PC-9 (cell line): ENCODE data around the gene COL23A1. TPM values are rescaled to one million over a fixed set of nuclear protein-coding genes. Genes with fewer than 3 reads are reported as not detected.
A peak's percentile ranks its signal among the peaks of the same experiment; 100 is the strongest.

Experiments used
- BruUV-seq: library from RNA; stranded (reverse); fragments of 400-500 nt; replicated peaks from 2 replicates; lab custom pipeline; 2021; lab: Mats Ljungman, UMichigan
- CTCF ChIA-PET: fragments of 300-600 bp; sonication (Branson Sonifier 250); formaldehyde crosslinking; loops from one replicate; lab custom pipeline; 2022; ENCODE audit warnings: antibody characterized with exemption; lab: Charles Lee
- POLR2A ChIA-PET: fragments of 300-600 bp; sonication (Branson Sonifier 250); formaldehyde crosslinking; loops from one replicate; lab custom pipeline; 2022; ENCODE audit warnings: antibody characterized with exemption; ENCODE audit not compliant: unreplicated experiment; lab: Charles Lee
- DNase-seq, 2 experiments: peaks; one replicate each; pipeline versions ENCODE4 v3.0.0 to v3.0.0-alpha.2; 2015 to 2022; ENCODE audit warnings: mixed read lengths in 1 of 2
- H2AFZ ChIP-seq: fragments of 200-600 bp; sonication (generic); 2 replicates; pipeline ENCODE4 v1.8.1; 2017; ENCODE audit warnings: antibody characterized with exemption
- H3F3A ChIP-seq: fragments of 200-600 bp; sonication (generic); 2 replicates; pipeline ENCODE4 v1.8.1; 2017; ENCODE audit warnings: antibody characterized with exemption, mild to moderate bottlenecking, low read depth; ENCODE audit not compliant: insufficient read depth
- H3K27ac ChIP-seq: fragments of 200-600 bp; sonication (generic); 2 replicates; pipeline ENCODE4 v1.6.1; 2016; ENCODE audit warnings: mixed run types
- H3K27me3 ChIP-seq: fragments of 200-600 bp; sonication (generic); 2 replicates; pipeline ENCODE4 v1.6.1; 2016; ENCODE audit warnings: low read depth, mixed run types; ENCODE audit not compliant: insufficient read depth
- H3K36me3 ChIP-seq: fragments of 200-600 bp; sonication (generic); 2 replicates; pipeline ENCODE4 v1.6.1; 2016; ENCODE audit warnings: low read depth, mixed run types
- H3K4me1 ChIP-seq: fragments of 200-600 bp; sonication (generic); replicated peaks from 2 replicates; pipeline ENCODE4 v1.6.1; 2016; ENCODE audit warnings: mixed run types; ENCODE audit not compliant: insufficient read depth
- H3K4me2 ChIP-seq: fragments of 200-600 bp; sonication (generic); 2 replicates; pipeline ENCODE4 v1.6.1; 2017; ENCODE audit warnings: mixed run types
- H3K4me3 ChIP-seq: fragments of 200-600 bp; sonication (generic); 2 replicates; pipeline ENCODE4 v1.6.1; 2016; ENCODE audit warnings: mixed run types
- H3K79me2 ChIP-seq: fragments of 200-600 bp; sonication (generic); 2 replicates; pipeline ENCODE4 v1.6.1; 2017; ENCODE audit warnings: low read depth, mixed run types
- H3K9me2 ChIP-seq: fragments of 200-600 bp; sonication (generic); 2 replicates; pipeline ENCODE4 v1.8.1; 2017; ENCODE audit warnings: mild to moderate bottlenecking; ENCODE audit not compliant: insufficient read depth
- H3K9me3 ChIP-seq: fragments of 200-600 bp; sonication (generic); 2 replicates; pipeline ENCODE4 v1.8.1; 2016; ENCODE audit warnings: low read depth; ENCODE audit not compliant: insufficient read depth
- H4K20me1 ChIP-seq: fragments of 200-600 bp; sonication (generic); 2 replicates; pipeline ENCODE4 v1.8.1; 2017; ENCODE audit not compliant: insufficient read depth
- CTCF ChIP-seq: fragments of 200-600 bp; sonication (generic); conservative IDR thresholded peaks from 2 replicates; pipeline ENCODE4 v1.6.1; 2017; ENCODE audit warnings: mixed run types, antibody characterized with exemption, mild to moderate bottlenecking, moderate library complexity
- EZH2 ChIP-seq: fragments of 200-600 bp; sonication (generic); IDR thresholded peaks from 2 replicates; pipeline ENCODE4 v1.8.0; 2017; ENCODE audit warnings: antibody characterized with exemption, low read depth
- intact Hi-C: fragments of 100-400 bp; cut with micrococcal nuclease; formaldehyde crosslinking; loops from one replicate; pipeline ENCODE4 v1.10.0; 2022; ENCODE audit not compliant: unreplicated experiment
- total RNA-seq: library from RNA; stranded (reverse); gene quantifications from 2 replicates; pipeline ENCODE4 v1.2.3, GENCODE V29; 2021

Gene COL23A1
- total RNA-seq, 1 experiment from 2014 or later, result not detected

DNA sequence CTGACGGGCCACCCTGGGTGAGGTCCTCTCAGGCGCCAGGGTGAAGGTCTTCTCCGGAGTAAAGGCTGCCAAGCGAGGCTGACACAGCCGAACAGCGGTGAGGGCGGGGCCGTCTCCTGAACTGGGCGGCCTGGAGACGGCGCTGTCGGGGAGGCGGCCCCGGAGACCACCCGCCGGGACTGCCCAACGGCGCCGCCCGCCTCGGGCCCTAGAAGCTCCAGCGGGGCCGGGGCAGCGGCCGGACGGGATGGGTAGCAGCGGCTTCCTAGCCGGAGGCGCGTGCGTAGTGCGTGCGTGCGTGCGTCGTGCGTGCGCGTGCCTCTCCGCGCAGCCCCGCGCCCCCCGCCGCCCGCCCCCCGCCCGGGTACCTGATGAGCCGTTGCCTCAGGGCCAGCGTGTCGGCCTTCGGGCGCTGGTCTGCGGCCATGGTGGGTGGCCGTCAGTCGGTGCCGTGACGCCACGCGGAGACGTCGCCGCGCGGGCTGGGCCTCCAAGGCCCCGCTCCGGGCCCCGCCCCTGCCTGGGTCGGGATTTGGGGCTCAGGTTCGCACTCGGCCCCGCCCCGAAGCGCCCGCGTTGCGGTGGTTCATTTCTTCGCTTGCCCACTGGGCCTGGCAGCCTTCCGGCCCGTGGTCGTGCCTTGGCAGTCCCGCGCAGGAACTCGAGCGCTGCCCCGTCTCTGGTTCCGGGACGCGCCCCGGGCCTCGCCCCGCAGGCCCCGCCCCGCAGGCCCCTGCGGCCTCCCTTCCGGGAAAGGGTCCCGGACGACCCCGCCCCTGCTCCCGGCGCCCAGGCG is 357.9 kb downstream of the COL23A1 start, which contains the start of gene PHYKPL:
PHYKPL (minus strand) TSS at position 679 of the 796 bp plus-strand sequence; CDS start at position 427, 252 bp downstream.
- Histone ChIP-seq H3K27me3 (no peaks in the 10 kb centered on the region), H3K27ac (peak within 1 kb of the TSS; percentile 44), H3K79me2 (peaks cover 35% of the 10 kb centered on the region), H3K4me1 (peaks cover 17% of the 10 kb centered on the region), H3K36me3 (peaks cover 17% of the 10 kb centered on the region; the same call in 1 of the 2 replicates), H4K20me1 (peaks cover 18% of the 10 kb centered on the region), H3K4me2 (peak within 1 kb of the TSS; percentile 97), H3K9me2 (no peaks in the 10 kb centered on the region), H3K4me3 (peak within 1 kb of the TSS; percentile 100), H3F3A (peaks cover 21% of the 10 kb centered on the region), H2AFZ (peak within 1 kb of the TSS; percentile 95), H3K9me3 (no peaks in the 10 kb centered on the region)
- no TSS peak for BruUV-seq
- ChIA-PET POLR2A (interaction anchor here (0.6 kb wide), 1 partner anchor 155 kb away, joined by 5 read pairs; no protein-coding TSS in a partner anchor), CTCF (interaction anchor here (0.6 kb wide), 1 partner anchor 366 kb away, joined by 3 read pairs; no protein-coding TSS in a partner anchor)
- intact Hi-C loops, result loop anchor here (2.0 to 10.0 kb wide), 3 partner anchors 28 to 1262 kb away; partner anchors contain the start of genes CLK4 and HNRNPAB
- TF ChIP-seq CTCF (no peak), EZH2 (no peak)
- DNase-seq, result peak; percentile 42 to 70

- no TSS peak for BruUV-seq
- CTCF ChIA-PET, result interaction anchor here (0.6 kb wide), 1 partner anchor 828 kb away, joined by 10 read pairs; no protein-coding TSS in a partner anchor
- DNase-seq, result no peak
- H3K27ac ChIP-seq, result peak overlapping the region; percentile 42
- peaks cover 21% of the 10 kb centered on the region for H3F3A ChIP-seq
- peak overlapping the region; percentile 100 for H3K4me3 ChIP-seq
- H4K20me1 ChIP-seq, result peaks cover 22% of the 10 kb centered on the region
- H3K36me3 ChIP-seq, result peaks cover 17% of the 10 kb centered on the region; the same call in 1 of the 2 replicates
- no peaks in the 10 kb centered on the region for H3K27me3 ChIP-seq
- intact Hi-C loops, result loop anchor here (2.0 to 10.0 kb wide), 3 partner anchors 27 to 1263 kb away; partner anchors contain the start of genes CLK4 and HNRNPAB
- H3K4me2 ChIP-seq, result peak overlapping the region; percentile 97
- peaks cover 15% of the 10 kb centered on the region for H3K4me1 ChIP-seq
- POLR2A ChIA-PET, result interaction anchor here (0.7 kb wide), 1 partner anchor 10 kb away, joined by 6 read pairs; no protein-coding TSS in a partner anchor
- H3K79me2 ChIP-seq, result peaks cover 35% of the 10 kb centered on the region
- TF ChIP-seq CTCF, result no peak
- TF ChIP-seq EZH2, result no peak
- H2AFZ ChIP-seq, result peak overlapping the region; percentile 95
- no peaks in the 10 kb centered on the region for H3K9me2 ChIP-seq
- no peaks in the 10 kb centered on the region for H3K9me3 ChIP-seq
Measured at GRCh38 chr5:178231539-178232123, 358.6 kb downstream of the COL23A1 start.
